H1 (cell line): ENCODE results near the gene RNF111. TPM values are rescaled to one million over a fixed set of nuclear protein-coding genes. Genes with fewer than 3 reads are reported as not detected.

Experiments
- CTCF ChIA-PET: fragments of 300-600 bp; sonication (Branson Sonifier 250); formaldehyde crosslinking; loops from one replicate; lab custom pipeline; 2021; ENCODE audit not compliant: partially characterized antibody; lab: Charles Lee
- POLR2A ChIA-PET: fragments of 300-600 bp; sonication (Branson Sonifier 250); formaldehyde crosslinking; loops from one replicate; lab custom pipeline; 2021; ENCODE audit warnings: inconsistent platforms; ENCODE audit not compliant: partially characterized antibody; lab: Charles Lee
- DNase-seq, 2 experiments: peaks; one replicate each; pipeline versions ENCODE4 v3.0.0 to v3.0.0-alpha.2; 2010 to 2022; ENCODE audit warnings: low spot score in 2 of 2, low read depth in 1 of 2, mixed read lengths in 1 of 2
- FAIRE-seq: peaks from 2 replicates; lab custom pipeline; 2011; peaks lifted over from hg19 to GRCh38; lab: Jason Lieb, UNC
- H2AFZ ChIP-seq: 2 replicates; pipeline ENCODE4 v1.8.1; 2012; ENCODE audit warnings: low read length, inconsistent platforms
- H2AK5ac ChIP-seq: 2 replicates; pipeline ENCODE4 v1.6.1; 2013; ENCODE audit warnings: low read depth, low read length
- H2BK120ac ChIP-seq: replicated peaks from 2 replicates; pipeline ENCODE3; 2013; ENCODE audit warnings: low read depth, low read length, inconsistent platforms
- H2BK12ac ChIP-seq: 2 replicates; pipeline ENCODE4 v1.6.1; 2013; ENCODE audit warnings: low read depth, low read length
- H2BK15ac ChIP-seq: 2 replicates; pipeline ENCODE4 v1.6.1; 2013; ENCODE audit warnings: low read length
- H2BK20ac ChIP-seq: 2 replicates; pipeline ENCODE4 v1.6.1; 2013; ENCODE audit warnings: low read length
- H2BK5ac ChIP-seq: 2 replicates; pipeline ENCODE4 v1.6.1; 2013; ENCODE audit warnings: low read depth, low read length
- H3K14ac ChIP-seq: 2 replicates; pipeline ENCODE4 v1.6.1; 2013; ENCODE audit warnings: inconsistent platforms; ENCODE audit not compliant: insufficient read length
- H3K18ac ChIP-seq: 2 replicates; pipeline ENCODE4 v1.6.1; 2013; ENCODE audit warnings: low read length; ENCODE audit errors: extremely low read depth
- H3K23ac ChIP-seq: 2 replicates; pipeline ENCODE4 v1.6.1; 2013; ENCODE audit warnings: inconsistent platforms; ENCODE audit not compliant: insufficient read length
- H3K23me2 ChIP-seq: 2 replicates; pipeline ENCODE4 v1.6.1; 2013; ENCODE audit warnings: low read depth, low read length
- H3K27ac ChIP-seq: 2 replicates; pipeline ENCODE4 v1.6.1; 2011; ENCODE audit warnings: low read depth, low read length, inconsistent platforms
- H3K27me3 ChIP-seq, 4 experiments: replicated peaks in 1 of 4; 1 replicate in 1 of 4; 2 replicates in 3 of 4; pipeline versions ENCODE4 v1.6.1 to v1.8.1; 2011 to 2013; ENCODE audit warnings: low read length in 3 of 4, mild to moderate bottlenecking in 3 of 4, inconsistent platforms in 2 of 4, mixed read lengths in 2 of 4, moderate library complexity in 1 of 4; ENCODE audit not compliant: control insufficient read depth in 3 of 4, insufficient read depth in 3 of 4; ENCODE audit errors: extremely low read depth in 1 of 4
- H3K36me3 ChIP-seq, 4 experiments: 2 replicates each; pipeline versions ENCODE4 v1.6.1 to v1.8.1; 2011 to 2013; ENCODE audit warnings: mild to moderate bottlenecking in 4 of 4, low read length in 3 of 4, moderate library complexity in 2 of 4, control low read depth in 1 of 4, inconsistent platforms in 1 of 4; ENCODE audit not compliant: insufficient read depth in 4 of 4, control insufficient read depth in 2 of 4
- H3K4ac ChIP-seq: replicated peaks from 2 replicates; pipeline ENCODE3; 2013; ENCODE audit warnings: low read length, low read depth, mixed read lengths, inconsistent platforms; ENCODE audit not compliant: insufficient read length
- H3K4me1 ChIP-seq, 4 experiments: replicated peaks in 1 of 4; 1 replicate in 1 of 4; 2 replicates in 3 of 4; pipeline versions ENCODE4 v1.6.1 to v1.8.1; 2011 to 2013; ENCODE audit warnings: low read length in 3 of 4, inconsistent platforms in 2 of 4, mixed read lengths in 1 of 4; ENCODE audit not compliant: insufficient read depth in 4 of 4, control insufficient read depth in 3 of 4
- H3K4me2 ChIP-seq, 2 experiments: 2 replicates each; pipeline versions ENCODE4 v1.6.1 to v1.8.1; 2011 to 2013; ENCODE audit warnings: low read depth in 2 of 2, low read length in 2 of 2, control low read depth in 1 of 2, inconsistent platforms in 1 of 2, mild to moderate bottlenecking in 1 of 2; ENCODE audit not compliant: insufficient read depth in 1 of 2
- H3K4me3 ChIP-seq, 4 experiments: fragments of 200-600, 300-600 bp in 1 of 4; sonication (generic), shearing (Covaris generic), sonication (Bioruptor Twin) in 1 of 4; 2 replicates each; pipeline versions ENCODE4 v1.5.1 to v1.8.1; 2011 to 2016; ENCODE audit warnings: low read length in 4 of 4, low read depth in 3 of 4, control low read depth in 2 of 4, inconsistent platforms in 2 of 4, mild to moderate bottlenecking in 2 of 4, mixed read lengths in 1 of 4, moderate library complexity in 1 of 4; ENCODE audit not compliant: insufficient read depth in 2 of 4; ENCODE audit errors: extremely low read depth in 1 of 4
- H3K56ac ChIP-seq: replicated peaks from 2 replicates; pipeline ENCODE3; 2013; ENCODE audit warnings: low read depth, mild to moderate bottlenecking, mixed read lengths, low read length, inconsistent platforms; ENCODE audit not compliant: insufficient read length
- H3K79me1 ChIP-seq: 2 replicates; pipeline ENCODE4 v1.6.1; 2013; ENCODE audit warnings: low read depth, low read length, control low read depth
- H3K79me2 ChIP-seq, 2 experiments: 2 replicates each; pipeline versions ENCODE4 v1.6.1 to v1.8.1; 2012 to 2013; ENCODE audit warnings: low read length in 2 of 2, mild to moderate bottlenecking in 2 of 2, inconsistent platforms in 1 of 2; ENCODE audit not compliant: insufficient read depth in 2 of 2, control insufficient read depth in 1 of 2
- H3K9ac ChIP-seq, 4 experiments: replicated peaks in 1 of 4; 1 replicate in 1 of 4; 2 replicates in 3 of 4; pipeline versions ENCODE4 v1.6.1 to v1.8.1; 2011 to 2013; ENCODE audit warnings: low read depth in 3 of 4, low read length in 3 of 4, control low read depth in 2 of 4, mild to moderate bottlenecking in 2 of 4, moderate library complexity in 2 of 4, inconsistent platforms in 1 of 4; ENCODE audit errors: extremely low read depth in 1 of 4
- H3K9me3 ChIP-seq, 2 experiments: 2 replicates each; pipeline versions ENCODE4 v1.6.1 to v1.8.1; 2012 to 2013; ENCODE audit warnings: mild to moderate bottlenecking in 2 of 2, moderate library complexity in 2 of 2, control low read depth in 1 of 2, inconsistent platforms in 1 of 2, low read depth in 1 of 2, low read length in 1 of 2, mixed read lengths in 1 of 2; ENCODE audit not compliant: insufficient read depth in 2 of 2
- H4K20me1 ChIP-seq, 2 experiments: replicated peaks in 1 of 2; 2 replicates each; pipeline versions ENCODE3 to v1.8.1; 2011 to 2013; ENCODE audit warnings: inconsistent platforms in 2 of 2, low read length in 2 of 2, mild to moderate bottlenecking in 1 of 2; ENCODE audit not compliant: insufficient read depth in 2 of 2, control insufficient read depth in 1 of 2
- H4K5ac ChIP-seq: 2 replicates; pipeline ENCODE4 v1.6.1; 2013; ENCODE audit warnings: low read length, low read depth, mixed read lengths, inconsistent platforms; ENCODE audit not compliant: insufficient read length
- H4K8ac ChIP-seq: 2 replicates; pipeline ENCODE4 v1.8.0; 2013; ENCODE audit warnings: mild to moderate bottlenecking, moderate library complexity, low read length, inconsistent platforms; ENCODE audit not compliant: insufficient read depth; ENCODE audit errors: extremely low read depth
- H4K91ac ChIP-seq: replicated peaks from 2 replicates; pipeline ENCODE3; 2013; ENCODE audit warnings: low read length, mixed read lengths, inconsistent platforms; ENCODE audit not compliant: insufficient read length
- EP300 ChIP-seq, 2 experiments: IDR thresholded peaks; 1 replicate in 1 of 2; 2 replicates in 1 of 2; pipeline ENCODE4 v1.6.1; 2011 to 2012; ENCODE audit warnings: low read depth in 2 of 2, low read length in 2 of 2, mild to moderate bottlenecking in 2 of 2, borderline replicate concordance in 1 of 2, inconsistent platforms in 1 of 2, moderate library complexity in 1 of 2
- FOSL1 ChIP-seq: IDR thresholded peaks from 2 replicates; pipeline ENCODE4 v1.6.1; 2011; ENCODE audit warnings: mild to moderate bottlenecking, low read depth, low read length, moderate library complexity; ENCODE audit not compliant: insufficient read depth
- PHF8 ChIP-seq: fragments of 200-600 bp; sonication (generic); conservative IDR thresholded peaks from 2 replicates; pipeline ENCODE4 v1.7.1; 2012; ENCODE audit warnings: low read depth, mild to moderate bottlenecking, inconsistent platforms, low read length, moderate library complexity
- RAD21 ChIP-seq, 2 experiments: IDR thresholded peaks in 1 of 2; conservative IDR thresholded peaks in 1 of 2; 2 replicates each; pipeline ENCODE4 v1.6.1; 2011; ENCODE audit warnings: low read depth in 2 of 2, low read length in 2 of 2, improper control_type of control experiment in 1 of 2, inconsistent platforms in 1 of 2, mild to moderate bottlenecking in 1 of 2, moderate library complexity in 1 of 2
- RBBP5 ChIP-seq: IDR thresholded peaks from 2 replicates; pipeline ENCODE4 v1.7.1; 2012; ENCODE audit warnings: low read depth, mild to moderate bottlenecking, inconsistent platforms, low read length, moderate library complexity, borderline replicate concordance
- SIN3A ChIP-seq, 2 experiments: IDR thresholded peaks in 1 of 2; conservative IDR thresholded peaks in 1 of 2; 2 replicates each; pipeline ENCODE4 v1.6.1; 2011 to 2012; ENCODE audit warnings: low read length in 2 of 2, improper control_type of control experiment in 1 of 2, low read depth in 1 of 2, mild to moderate bottlenecking in 1 of 2
- YY1 ChIP-seq: IDR thresholded peaks from 2 replicates; pipeline ENCODE4 v1.6.1; 2011; ENCODE audit warnings: low read depth, mild to moderate bottlenecking, low read length
- WGBS, 2 experiments: shearing (Covaris generic) in 1 of 2; methylation state at CpG; one replicate each; pipeline versions ENCODE4 v1.1.6 to v1.1.7; 2013 to 2015; ENCODE audit warnings: low lambda C conversion rate in 2 of 2, mixed read lengths in 2 of 2, inconsistent platforms in 1 of 2, low coverage in 1 of 2, missing lambda C conversion rate in 1 of 2; ENCODE audit not compliant: insufficient replicate concordance in 2 of 2, insufficient coverage in 1 of 2, insufficient read length in 1 of 2; ENCODE audit errors: extremely low coverage in 1 of 2, missing lambda C conversion rate in 1 of 2; 5-methylcytosine and 5-hydroxymethylcytosine counted together
- polyA plus RNA-seq, 7 experiments: library from polyadenylated mRNA; depleted of rRNA in 3 of 7; stranded (reverse) in 5 of 7; unstranded in 2 of 7; fragments of >200 nt in 5 of 7; fragments of 200-250 nt in 2 of 7; gene quantifications; 1 replicate in 5 of 7; 2 replicates in 1 of 7; 4 replicates in 1 of 7; pipeline versions ENCODE4 v1.2.1 to v1.2.3, GENCODE V29; 2011 to 2013; ENCODE audit warnings: missing spikeins in 2 of 7, mixed read lengths in 2 of 7
- total RNA-seq: library from RNA; stranded (reverse); fragmentation: NEBNext Ultra II Directional; extraction: Animal tissue kit (Norgen Biotek cat#: 25700); gene quantifications from 2 replicates; pipeline ENCODE4 v1.2.1, GENCODE V29; 2021
- TF ChIP-seq, protein P1 (sequence below): IDR thresholded peaks from 2 replicates; pipeline ENCODE4 v1.6.1; 2012; ENCODE audit warnings: inconsistent platforms
- TF ChIP-seq, protein P2 (sequence below): IDR thresholded peaks from 2 replicates; pipeline ENCODE4 v1.6.1; 2011; ENCODE audit warnings: low read depth, mild to moderate bottlenecking, low read length; ENCODE audit not compliant: insufficient read depth

RNF111 gene
- total and polyA plus RNA-seq, 2 of the 8 experiments (the other 6 are each of a cell fraction or from before 2014, with no cell fraction given) = 18.5 to 26.6 TPM

DNA sequence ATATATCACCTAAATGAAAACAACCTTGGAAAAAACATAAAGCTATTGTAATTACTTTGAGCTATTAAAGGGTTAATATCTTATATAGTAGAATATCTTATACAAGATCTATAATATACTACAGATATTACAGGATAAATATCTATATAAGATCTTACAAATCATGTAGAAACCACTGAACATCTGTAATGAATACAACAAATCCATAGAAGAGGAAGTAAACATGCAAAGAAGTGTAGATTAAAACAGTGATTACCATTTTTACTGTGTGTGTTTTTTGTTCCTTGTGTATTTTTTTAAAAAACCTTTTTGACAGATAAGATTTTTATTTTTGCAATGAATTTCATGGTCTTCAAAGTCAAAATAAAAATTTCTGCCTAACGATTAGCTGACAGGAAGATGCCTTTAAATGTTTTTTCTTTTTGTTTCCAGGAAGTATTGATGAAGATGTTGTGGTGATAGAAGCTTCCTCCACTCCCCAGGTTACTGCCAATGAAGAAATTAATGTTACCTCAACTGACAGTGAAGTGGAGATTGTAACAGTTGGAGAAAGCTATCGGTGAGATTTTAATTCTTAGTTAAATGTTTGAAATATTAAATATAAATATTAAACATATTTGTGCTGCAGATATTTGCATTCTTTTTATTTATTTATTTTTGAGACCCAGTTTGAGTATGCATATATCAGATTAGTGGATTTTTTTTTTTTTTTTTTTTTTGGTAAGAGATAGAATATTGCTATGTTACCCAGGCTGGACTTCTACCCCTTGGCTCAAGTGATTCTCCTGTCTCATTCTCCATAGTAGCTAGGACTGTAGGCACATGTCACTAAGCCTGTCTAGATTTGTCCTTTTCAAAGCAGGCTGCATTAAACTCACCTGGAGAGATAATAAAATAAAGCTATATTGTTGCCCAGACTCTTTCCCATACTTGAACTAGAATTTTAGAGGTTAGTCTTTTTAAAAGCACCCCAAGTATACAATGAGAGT, 64.7 kb downstream of the RNF111 start:
- Histone ChIP-seq H2BK12ac (no peak overlapping the region), H3K4ac (no peak overlapping the region), H3K4me2 (no peak overlapping the region), H2BK20ac (no peak overlapping the region), H4K8ac (no peak overlapping the region; the same call in 1 of the 2 replicates), H3K4me3 (no peak overlapping the region), H3K23me2 (no peaks in the 10 kb centered on the region), H3K36me3 (peaks cover 0 to 19% (median 2%) of the 10 kb centered on the region in 4 experiments; a peak in 4 of 8 replicates), H4K91ac (no peak overlapping the region), H3K14ac (no peak overlapping the region), H3K27ac (no peak overlapping the region), H2AFZ (no peak overlapping the region), H3K27me3 (no peaks in the 10 kb centered on the region), H2BK5ac (no peak overlapping the region), H3K9ac (no peak overlapping the region), H2BK15ac (no peak overlapping the region), H3K79me1 (no peaks in the 10 kb centered on the region; the same call in 1 of the 2 replicates), H2AK5ac (no peak overlapping the region), H4K20me1 (peaks cover 0 to 2% of the 10 kb centered on the region in 2 experiments), H3K23ac (no peak overlapping the region), H2BK120ac (no peak overlapping the region), H3K79me2 (no peaks in the 10 kb centered on the region), H3K18ac (no peak overlapping the region), H3K9me3 (no peaks in the 10 kb centered on the region), H4K5ac (no peak overlapping the region), H3K56ac (no peak overlapping the region), H3K4me1 (no peaks in the 10 kb centered on the region)
- DNase-seq (no peak), FAIRE-seq (no peak)
- 91% methylated on average over 2 of the region's 2 CpGs; no CpG with 5 or more reads in 1 of the 2 experiments for WGBS, 2 experiments
- ChIA-PET CTCF (interaction anchor here (1.3 kb wide), 1 partner anchor 17 kb away, joined by 3 read pairs; no protein-coding TSS in a partner anchor), POLR2A (interaction anchor here (1.2 kb wide), 1 partner anchor 53 kb away, joined by 3 read pairs; the partner anchor contains the start of gene CCNB2)
- TF ChIP-seq, protein P1, sequence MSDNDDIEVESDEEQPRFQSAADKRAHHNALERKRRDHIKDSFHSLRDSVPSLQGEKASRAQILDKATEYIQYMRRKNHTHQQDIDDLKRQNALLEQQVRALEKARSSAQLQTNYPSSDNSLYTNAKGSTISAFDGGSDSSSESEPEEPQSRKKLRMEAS = no peak
- no peak for TF ChIP-seq PHF8
- TF ChIP-seq RAD21 (IDR thresholded peaks at IDR 0.05 in 1 of 2, conservative IDR thresholded peaks at IDR 0.05 in 1 of 2; ENCODE audit: low read depth in 2 of 2, low read length in 2 of 2) = no peak
- TF ChIP-seq EP300 (IDR thresholded peaks at IDR 0.05; ENCODE audit: borderline replicate concordance in 1 of 2, low read depth in 2 of 2, low read length in 2 of 2) = no peak
- TF ChIP-seq FOSL1 = no peak
- TF ChIP-seq SIN3A (conservative IDR thresholded peaks at IDR 0.05 in 1 of 2, IDR thresholded peaks at IDR 0.05 in 1 of 2; ENCODE audit: low read depth in 1 of 2, low read length in 2 of 2) = no peak
- no peak for TF ChIP-seq RBBP5
- no peak for TF ChIP-seq YY1
- TF ChIP-seq, protein P2, sequence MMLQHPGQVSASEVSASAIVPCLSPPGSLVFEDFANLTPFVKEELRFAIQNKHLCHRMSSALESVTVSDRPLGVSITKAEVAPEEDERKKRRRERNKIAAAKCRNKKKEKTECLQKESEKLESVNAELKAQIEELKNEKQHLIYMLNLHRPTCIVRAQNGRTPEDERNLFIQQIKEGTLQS = no peak
